ENCODE measurements around the gene CSAG2. TPM values are rescaled to one million over a fixed set of nuclear protein-coding genes. Genes with fewer than 3 reads are reported as not detected.
"Not testable (repeated sequence)": the region's sequence is repeated elsewhere in the genome, so short reads cannot be mapped to it uniquely, and the experiment has no call there.

The CSAG2 gene
- total and polyA plus RNA-seq, 2 experiments from 2014 or later, result 0.64 TPM; not detected in 1

DNA sequence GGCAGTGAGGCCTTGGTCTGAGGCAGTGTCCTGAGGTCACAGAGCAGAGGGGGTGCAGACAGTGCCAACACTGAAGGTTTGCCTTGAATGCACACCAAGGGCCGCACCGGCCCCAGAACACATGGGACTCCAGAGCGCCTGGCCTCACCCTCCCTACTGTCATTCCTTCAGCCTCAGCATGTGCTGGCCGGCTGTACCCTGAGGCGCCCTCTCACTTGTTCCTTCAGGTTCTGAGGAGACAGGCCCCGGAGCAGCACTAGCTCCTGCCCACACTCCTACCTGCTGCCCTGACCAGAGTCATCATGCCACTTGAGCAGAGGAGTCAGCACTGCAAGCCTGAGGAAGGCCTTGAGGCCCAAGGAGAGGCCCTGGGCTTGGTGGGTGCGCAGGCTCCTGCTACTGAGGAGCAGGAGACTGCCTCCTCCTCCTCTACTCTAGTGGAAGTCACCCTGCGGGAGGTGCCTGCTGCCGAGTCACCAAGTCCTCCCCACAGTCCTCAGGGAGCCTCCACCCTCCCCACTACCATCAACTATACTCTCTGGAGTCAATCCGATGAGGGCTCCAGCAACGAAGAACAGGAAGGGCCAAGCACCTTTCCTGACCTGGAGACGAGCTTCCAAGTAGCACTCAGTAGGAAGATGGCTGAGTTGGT, 26.9 kb upstream of the CSAG2 start:
- Histone ChIP-seq H3K36me3 (replicated peaks; ENCODE audit: insufficient read depth, low read depth) (no peaks in the 10 kb centered on the region), H2AFZ (no peak overlapping the region), H3K27ac (no peak overlapping the region), H3K4me2 (no peak overlapping the region), H3K27me3 (no peaks in the 10 kb centered on the region), H3K79me2 (no peaks in the 10 kb centered on the region), H3K9me3 (ENCODE audit: low read depth) (no peaks in the 10 kb centered on the region), H3K9me2 (replicated peaks; ENCODE audit: insufficient read depth) (no peaks in the 10 kb centered on the region), H4K20me1 (ENCODE audit: insufficient read depth, poor library complexity, severe bottlenecking) (no peaks in the 10 kb centered on the region), H3K4me1 (ENCODE audit: insufficient read depth) (no peaks in the 10 kb centered on the region), H3K4me3 (no peak overlapping the region)
- 86% methylated on average over 12 of the region's 12 CpGs for WGBS (ENCODE audit: low lambda C conversion rate, missing lambda C conversion rate)
- TF ChIP-seq EZH2phosphoT487 (IDR thresholded peaks at IDR 0.05; ENCODE audit: low read depth, severe bottlenecking, unreplicated experiment) (no peak), EZH2 (IDR thresholded peaks at IDR 0.05; ENCODE audit: borderline replicate concordance) (no peak)
- TF ChIP-seq, protein P1, sequence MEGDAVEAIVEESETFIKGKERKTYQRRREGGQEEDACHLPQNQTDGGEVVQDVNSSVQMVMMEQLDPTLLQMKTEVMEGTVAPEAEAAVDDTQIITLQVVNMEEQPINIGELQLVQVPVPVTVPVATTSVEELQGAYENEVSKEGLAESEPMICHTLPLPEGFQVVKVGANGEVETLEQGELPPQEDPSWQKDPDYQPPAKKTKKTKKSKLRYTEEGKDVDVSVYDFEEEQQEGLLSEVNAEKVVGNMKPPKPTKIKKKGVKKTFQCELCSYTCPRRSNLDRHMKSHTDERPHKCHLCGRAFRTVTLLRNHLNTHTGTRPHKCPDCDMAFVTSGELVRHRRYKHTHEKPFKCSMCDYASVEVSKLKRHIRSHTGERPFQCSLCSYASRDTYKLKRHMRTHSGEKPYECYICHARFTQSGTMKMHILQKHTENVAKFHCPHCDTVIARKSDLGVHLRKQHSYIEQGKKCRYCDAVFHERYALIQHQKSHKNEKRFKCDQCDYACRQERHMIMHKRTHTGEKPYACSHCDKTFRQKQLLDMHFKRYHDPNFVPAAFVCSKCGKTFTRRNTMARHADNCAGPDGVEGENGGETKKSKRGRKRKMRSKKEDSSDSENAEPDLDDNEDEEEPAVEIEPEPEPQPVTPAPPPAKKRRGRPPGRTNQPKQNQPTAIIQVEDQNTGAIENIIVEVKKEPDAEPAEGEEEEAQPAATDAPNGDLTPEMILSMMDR (IDR thresholded peaks at IDR 0.05; ENCODE audit: poor library complexity), result no peak
- DNase-seq (ENCODE audit: low spot score), result no peak

DNA sequence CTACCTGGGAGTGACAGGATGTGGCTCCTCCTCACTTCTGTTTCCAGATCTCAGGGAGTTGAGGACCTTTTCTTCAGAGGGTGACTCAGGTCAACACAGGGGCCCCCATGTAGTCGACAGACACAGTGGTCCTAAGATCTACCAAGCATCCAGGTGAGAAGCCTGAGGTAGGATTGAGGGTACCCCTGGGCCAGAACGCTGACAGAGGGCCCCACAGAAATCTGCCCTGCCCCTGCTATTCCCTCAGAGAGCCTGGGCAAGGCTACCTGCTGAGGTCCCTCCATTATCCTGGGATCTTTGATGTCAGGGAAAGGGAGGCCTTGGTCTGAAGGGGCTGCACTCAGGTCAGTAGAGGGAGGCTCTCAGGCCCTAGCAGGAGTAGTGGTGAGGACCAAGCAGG, 26.0 kb upstream of the CSAG2 start:
- no peak for DNase-seq (ENCODE audit: low spot score)
- TF ChIP-seq EZH2 (IDR thresholded peaks at IDR 0.05; ENCODE audit: borderline replicate concordance), result no peak
- TF ChIP-seq EZH2phosphoT487 (IDR thresholded peaks at IDR 0.05; ENCODE audit: low read depth, severe bottlenecking, unreplicated experiment), result no peak
- TF ChIP-seq, protein P1 (IDR thresholded peaks at IDR 0.05; ENCODE audit: poor library complexity), result no peak
- Histone ChIP-seq H3K79me2 (no peaks in the 10 kb centered on the region), H3K36me3 (replicated peaks; ENCODE audit: insufficient read depth, low read depth) (no peaks in the 10 kb centered on the region), H4K20me1 (ENCODE audit: insufficient read depth, poor library complexity, severe bottlenecking) (no peaks in the 10 kb centered on the region), H3K27ac (no peak overlapping the region), H3K9me3 (ENCODE audit: low read depth) (no peaks in the 10 kb centered on the region), H3K9me2 (replicated peaks; ENCODE audit: insufficient read depth) (no peaks in the 10 kb centered on the region), H2AFZ (no peak overlapping the region), H3K4me3 (no peak overlapping the region), H3K4me1 (ENCODE audit: insufficient read depth) (no peaks in the 10 kb centered on the region), H3K4me2 (no peak overlapping the region), H3K27me3 (no peaks in the 10 kb centered on the region)
- WGBS (ENCODE audit: low lambda C conversion rate, missing lambda C conversion rate), result 77% methylated on average over 2 of the region's 2 CpGs

DNA sequence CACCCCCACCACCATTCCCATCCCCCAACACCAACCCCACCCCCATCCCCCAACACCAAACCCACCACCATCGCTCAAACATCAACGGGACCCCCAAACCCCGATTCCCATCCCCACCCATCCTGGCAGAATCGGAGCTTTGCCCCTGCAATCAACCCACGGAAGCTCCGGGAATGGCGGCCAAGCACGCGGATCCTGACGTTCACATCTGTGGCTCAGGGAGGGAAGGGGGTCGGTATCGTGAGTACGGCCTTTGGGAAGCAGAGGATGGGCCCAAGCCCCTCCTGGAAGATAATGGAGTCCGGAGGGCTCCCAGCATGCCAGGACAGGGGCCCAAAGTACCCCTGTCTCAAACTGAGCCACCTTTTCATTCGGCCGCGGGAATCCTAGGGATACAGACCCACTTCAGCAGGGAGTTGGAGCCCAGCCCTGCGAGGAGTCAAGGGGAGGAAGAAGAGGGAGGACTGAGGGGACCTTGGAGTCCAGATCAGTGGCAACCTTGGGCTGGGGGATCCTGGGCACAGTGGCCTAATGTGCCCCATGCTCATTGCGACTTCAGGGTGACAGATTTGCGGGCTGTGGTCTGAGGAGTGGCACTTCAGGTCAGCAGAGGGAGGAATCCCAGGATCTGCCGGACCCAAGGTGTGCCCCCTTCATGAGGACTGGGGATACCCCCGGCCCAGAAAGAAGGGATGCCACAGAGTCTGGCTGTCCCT, 25.2 kb upstream of the CSAG2 start:
- WGBS (ENCODE audit: low lambda C conversion rate, missing lambda C conversion rate), result 92% methylated on average over 20 of the region's 22 CpGs
- H3K4me3 ChIP-seq; H3K79me2 ChIP-seq; H4K20me1 ChIP-seq (ENCODE audit: insufficient read depth, poor library complexity, severe bottlenecking); H3K27me3 ChIP-seq; H3K9me2 ChIP-seq (replicated peaks; ENCODE audit: insufficient read depth); H3K36me3 ChIP-seq (replicated peaks; ENCODE audit: insufficient read depth, low read depth); H3K27ac ChIP-seq; DNase-seq (ENCODE audit: low spot score); H3K4me2 ChIP-seq; H2AFZ ChIP-seq; H3K9me3 ChIP-seq (ENCODE audit: low read depth); H3K4me1 ChIP-seq (ENCODE audit: insufficient read depth): not testable (repeated sequence)

- WGBS (ENCODE audit: low lambda C conversion rate, missing lambda C conversion rate), result 89% methylated on average over 15 of the region's 21 CpGs
- H2AFZ ChIP-seq, result no peak within 1 kb of the TSS
Measured at GRCh38 chrX:152733261-152733975, 24.3 kb upstream of the CSAG2 start, which contains the start of the genes CSAG1 and MAGEA12. Gene CSAG1 (minus strand): TSS chrX:152733721. CDS start chrX:152732460, 1,261 bp downstream. Gene MAGEA12 (plus strand): TSS chrX:152733757. CDS start chrX:152736162, 2,405 bp downstream.

More at GRCh38 chrX:152733261-152733975, 24.3 kb upstream of the CSAG2 start, which contains the start of the genes CSAG1 and MAGEA12:
- H3K36me3 ChIP-seq (replicated peaks; ENCODE audit: insufficient read depth, low read depth), result no peaks in the 10 kb centered on the region
- no peak within 1 kb of the TSS for H3K4me2 ChIP-seq
- TF ChIP-seq, protein P1 (IDR thresholded peaks at IDR 0.05; ENCODE audit: poor library complexity), result no peak
- TF ChIP-seq EZH2 (IDR thresholded peaks at IDR 0.05; ENCODE audit: borderline replicate concordance), result no peak
- TF ChIP-seq EZH2phosphoT487 (IDR thresholded peaks at IDR 0.05; ENCODE audit: low read depth, severe bottlenecking, unreplicated experiment), result no peak
- DNase-seq (ENCODE audit: low spot score), result no peak
- no peaks in the 10 kb centered on the region for H3K9me3 ChIP-seq (ENCODE audit: low read depth)
- H3K4me3 ChIP-seq, result no peak within 1 kb of the TSS
- H4K20me1 ChIP-seq (ENCODE audit: insufficient read depth, poor library complexity, severe bottlenecking), result no peaks in the 10 kb centered on the region
- H3K4me1 ChIP-seq (ENCODE audit: insufficient read depth), result no peaks in the 10 kb centered on the region
- H3K9me2 ChIP-seq (replicated peaks; ENCODE audit: insufficient read depth), result no peaks in the 10 kb centered on the region
- no peaks in the 10 kb centered on the region for H3K79me2 ChIP-seq
- H3K27me3 ChIP-seq, result no peaks in the 10 kb centered on the region
- H3K27ac ChIP-seq, result no peak within 1 kb of the TSS
